ENCODE data around the gene CRHR1.

Gene CRHR1

DNA sequence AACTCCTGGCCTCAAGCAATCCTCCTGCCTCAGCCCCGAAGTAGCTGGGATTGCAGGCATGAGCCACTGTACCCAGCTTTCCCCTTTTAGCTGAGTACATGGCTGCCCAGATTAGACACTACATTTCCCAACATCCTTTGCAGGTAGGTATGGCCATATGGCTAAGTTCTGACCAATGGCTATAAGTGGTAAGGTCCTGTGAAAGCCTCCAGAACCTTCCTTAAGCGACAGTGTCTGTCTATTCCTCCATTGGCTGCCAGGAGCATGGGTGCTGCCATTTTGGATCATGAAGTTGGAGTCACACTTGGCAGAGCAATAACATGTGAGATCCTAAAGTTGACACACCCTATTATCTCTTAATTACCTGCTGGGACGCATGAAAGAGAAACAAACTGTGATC, 24.4 kb upstream of the CRHR1 start:
- no peak for DNase-seq

DNA sequence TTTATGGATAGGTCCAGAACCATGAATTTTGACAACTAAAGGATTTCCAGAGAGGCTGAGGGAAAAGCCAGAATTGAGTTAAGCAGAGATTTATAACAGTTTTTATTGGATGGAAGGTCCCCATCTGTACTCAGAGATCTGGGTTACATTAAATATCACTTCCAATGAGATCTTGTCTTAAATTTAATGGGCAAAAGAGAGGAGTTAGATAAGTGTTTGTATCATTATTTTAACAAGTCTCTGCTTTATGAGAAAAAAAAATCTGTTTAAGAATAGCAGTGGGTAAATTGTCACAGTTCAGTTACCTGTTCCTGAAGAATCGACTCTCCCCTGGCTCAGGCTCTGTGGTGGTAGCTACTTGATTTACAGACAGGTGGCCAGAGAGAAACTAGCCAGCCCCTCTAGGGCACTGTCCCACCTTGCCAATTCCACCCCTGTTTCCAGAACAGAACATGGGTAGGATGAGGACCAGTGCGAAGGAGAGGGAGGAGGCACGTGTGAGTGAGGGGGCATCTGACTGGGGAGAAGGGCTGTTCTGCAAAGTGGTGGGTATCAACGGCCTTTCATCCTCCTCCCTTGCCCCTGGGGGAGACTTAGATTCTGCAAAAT, 22.1 kb upstream of the CRHR1 start:
- no peak for DNase-seq

DNA sequence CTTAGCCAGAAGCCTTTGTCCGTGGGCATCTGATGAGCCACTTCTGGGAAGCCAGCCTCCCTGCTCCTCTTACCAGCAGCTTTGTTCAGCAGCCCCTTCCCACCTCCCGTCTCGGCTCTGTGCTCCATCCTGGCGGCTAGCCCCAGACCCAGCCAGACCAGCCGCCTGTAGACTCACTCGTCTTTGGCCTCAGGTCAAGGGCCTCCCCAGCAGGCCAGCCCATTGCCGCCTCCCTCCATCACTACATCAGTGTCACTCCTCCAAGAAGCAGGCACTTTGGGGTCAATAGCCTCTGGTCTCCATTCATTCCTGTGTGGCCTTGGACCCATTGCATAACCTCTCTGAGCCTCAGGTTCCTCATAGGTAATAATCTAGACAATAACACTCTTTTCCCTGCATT, 20.9 kb upstream of the CRHR1 start:
- no peak for DNase-seq

GRCh38 chr17:45764479-45764878, 19.6 kb upstream of the CRHR1 start:
- DNase-seq = no peak

GRCh38 chr17:45768000-45768399, 16.1 kb upstream of the CRHR1 start:
- no peak for DNase-seq

DNA sequence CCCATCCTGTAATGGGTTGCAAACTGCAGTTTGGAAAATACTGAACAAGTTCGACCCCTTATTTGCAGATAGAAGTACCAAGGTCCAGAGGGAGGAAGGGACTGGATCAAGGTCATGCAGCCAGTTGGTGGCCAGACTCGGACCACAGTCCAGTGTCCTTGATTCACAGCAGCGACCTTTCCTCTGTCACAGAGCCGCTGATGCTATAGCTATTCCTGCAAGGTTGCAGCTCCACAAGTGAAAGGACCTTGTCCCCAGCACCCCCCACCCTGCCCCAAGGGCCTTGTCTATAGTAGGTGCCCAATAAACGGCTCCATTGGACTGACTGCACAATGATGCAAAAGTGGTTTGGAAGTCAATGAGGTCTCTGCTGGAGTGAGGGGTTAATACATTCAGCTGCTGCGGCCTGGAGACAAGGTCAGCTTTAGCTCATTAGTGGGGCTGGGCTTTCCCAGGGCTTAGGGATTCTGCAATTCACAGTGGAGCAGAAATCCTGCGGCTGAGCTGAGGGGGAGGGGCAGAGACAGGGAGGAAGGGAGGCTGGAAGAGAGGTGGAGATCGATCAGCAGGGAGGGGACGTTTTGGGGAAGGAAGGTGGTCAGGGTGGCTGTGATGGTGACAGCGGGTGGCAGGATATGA, 13.4 kb upstream of the CRHR1 start:
- DNase-seq = no peak

GRCh38 chr17:45771271-45771959, 12.7 kb upstream of the CRHR1 start:
- DNase-seq = no peak

DNA sequence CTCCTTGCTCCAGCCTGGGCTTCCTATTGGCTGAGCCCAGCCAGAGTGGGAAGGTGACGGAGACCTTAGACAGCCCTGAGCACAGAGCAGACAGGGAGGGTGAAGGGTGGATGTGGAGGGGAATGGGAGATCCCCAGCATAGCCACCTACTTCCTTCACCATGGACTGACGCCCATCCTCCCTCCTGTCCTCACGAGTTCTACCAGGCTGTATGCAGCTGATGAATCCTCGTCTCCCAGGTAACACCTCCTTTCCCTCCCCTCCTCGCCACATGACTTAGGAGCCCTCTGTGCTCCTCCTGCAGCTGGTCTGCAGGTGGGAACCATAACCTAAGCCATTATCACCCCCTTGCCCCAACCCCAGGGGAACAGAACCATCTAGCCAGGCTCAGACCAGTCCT, 9.0 kb upstream of the CRHR1 start:
- DNase-seq = no peak

- no peak for DNase-seq
These were observed 8.5 kb upstream of the CRHR1 start for GRCh38 chr17:45775576-45776011.

DNA sequence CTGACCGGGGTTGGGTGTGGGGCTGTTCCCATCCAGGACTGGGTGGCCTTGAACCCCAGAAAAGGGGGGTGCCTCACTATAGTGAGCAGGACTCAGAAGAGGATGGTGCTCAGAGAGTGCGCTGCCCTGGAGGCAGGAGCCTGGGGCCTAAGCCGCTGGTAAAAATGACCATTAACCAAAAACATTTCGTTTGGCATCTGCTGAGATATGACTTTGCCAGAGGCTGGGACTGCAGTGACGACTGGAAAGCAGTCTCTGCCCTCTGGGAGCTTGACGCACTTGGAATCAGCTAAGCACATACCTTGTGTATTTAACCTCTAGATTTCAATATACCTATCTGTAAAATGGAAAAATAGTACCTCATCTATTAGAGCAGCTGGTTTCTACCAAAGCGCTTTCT, 7.2 kb upstream of the CRHR1 start:
- no peak for DNase-seq

DNA sequence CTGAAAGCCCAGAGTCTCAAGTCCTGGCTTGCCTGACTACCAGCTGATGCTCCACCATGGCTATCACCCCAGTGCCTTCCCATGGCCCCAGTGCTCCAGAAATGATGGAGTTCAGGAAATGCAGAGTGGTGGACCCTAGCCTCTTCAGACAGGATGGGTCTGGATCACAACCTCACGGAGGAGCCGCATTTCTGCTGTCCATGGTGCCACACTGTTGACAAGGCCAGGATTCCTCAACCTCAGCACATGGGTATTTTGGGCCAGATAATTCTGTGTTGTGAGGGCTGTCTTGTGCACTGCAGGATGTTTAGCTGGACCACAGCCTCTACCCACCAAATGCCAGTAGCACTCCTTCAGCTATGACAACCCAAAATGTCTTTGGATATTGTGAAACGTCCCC, 6.7 kb upstream of the CRHR1 start:
- DNase-seq = no peak

DNA sequence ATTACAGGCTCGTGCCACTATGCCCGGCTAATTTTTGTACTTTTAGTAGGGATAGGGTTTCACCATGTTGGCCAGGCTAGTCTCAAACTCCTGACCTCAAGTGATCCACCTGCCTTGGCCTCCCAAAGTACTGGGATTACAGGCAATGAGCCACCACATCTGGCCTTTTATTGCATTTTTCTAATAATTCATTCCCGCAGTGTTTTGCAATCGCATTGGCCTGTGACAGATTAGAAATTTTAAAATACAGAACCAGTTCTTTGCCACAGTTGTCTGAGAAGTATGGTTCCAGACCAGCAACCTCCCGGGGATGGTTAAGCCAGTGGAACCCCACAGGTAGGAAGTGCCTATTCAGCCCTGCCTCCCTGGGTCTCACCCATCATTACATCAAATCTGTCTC, 3.2 kb upstream of the CRHR1 start:
- DNase-seq = no peak

DNA sequence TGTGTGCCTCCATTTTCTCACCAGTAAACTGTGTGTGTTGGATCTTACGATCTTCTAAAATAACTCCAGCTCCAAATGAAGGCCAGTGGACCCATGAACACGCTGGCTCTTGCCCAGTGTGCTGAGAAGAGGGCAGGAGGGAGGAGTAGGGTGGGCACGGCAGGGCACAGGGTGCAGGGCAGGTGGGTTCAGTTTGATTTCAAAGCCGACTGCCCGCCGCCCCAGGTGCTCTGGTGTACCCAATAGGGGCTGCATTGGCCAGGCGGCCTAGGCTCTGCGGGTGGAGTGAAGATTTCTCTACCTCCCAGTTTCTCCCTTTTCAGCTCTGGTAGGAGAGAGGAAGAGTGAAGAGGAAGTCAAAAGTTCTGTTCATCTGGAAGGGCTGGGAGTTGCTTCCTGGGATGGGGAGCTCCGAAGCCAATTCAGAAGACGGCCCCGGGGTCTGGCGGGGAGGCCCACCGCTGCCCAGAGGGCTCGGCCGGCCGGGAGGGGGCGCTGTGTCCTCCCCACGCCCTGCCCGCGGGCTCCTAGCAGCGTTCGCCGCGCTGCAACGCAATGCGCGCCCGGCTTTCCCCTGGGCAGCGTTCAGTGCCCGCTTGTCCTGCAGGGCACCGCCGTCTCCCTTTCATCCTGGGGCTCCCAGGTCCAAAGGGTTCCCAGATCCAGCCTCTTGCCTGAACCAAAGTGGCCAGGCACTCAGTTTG, 1.1 kb upstream of the CRHR1 start:
- DNase-seq = no peak

GRCh38 chr17:45783593-45784292, 377 bp upstream of the CRHR1 start:
- DNase-seq = no peak

DNA sequence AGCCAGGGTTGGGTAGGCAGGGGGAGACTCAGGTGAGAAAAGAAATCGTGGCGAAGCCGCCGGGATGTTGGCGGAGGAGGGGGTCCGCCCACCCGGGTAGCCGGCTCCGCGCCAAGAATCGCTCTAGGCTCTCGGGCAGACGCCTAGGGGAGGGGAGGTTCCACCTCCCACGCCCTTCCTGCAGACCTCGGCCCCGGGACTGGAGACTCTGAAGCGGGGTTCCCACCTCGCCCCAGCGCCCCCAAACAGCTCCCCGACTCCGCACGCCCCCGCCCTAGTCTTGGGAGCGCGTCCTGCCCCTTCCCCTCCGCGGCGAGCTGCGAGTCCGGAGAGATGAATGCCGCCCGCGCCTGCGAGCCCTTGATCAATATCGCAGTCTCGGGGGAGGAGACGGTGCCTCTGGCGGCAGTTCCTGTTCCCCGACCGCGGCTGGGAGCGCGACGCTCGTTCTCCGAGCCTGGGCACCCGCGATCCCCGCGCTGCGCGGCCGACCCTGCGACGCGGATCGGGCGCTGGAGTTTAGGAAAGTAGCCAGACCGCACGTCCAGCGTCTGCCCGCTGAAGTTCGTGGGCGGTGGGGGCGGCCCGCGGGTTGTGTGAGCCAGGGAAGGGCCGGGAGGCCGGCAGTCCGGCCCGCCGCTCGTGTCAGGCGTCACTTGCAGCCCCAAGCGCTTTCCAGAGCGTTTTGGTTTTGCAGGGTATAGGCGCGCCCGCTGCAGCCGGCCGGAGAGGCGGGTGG, 790 bp downstream of the CRHR1 start:
- peak in 1 of 2 donors; percentile 20 for DNase-seq

DNA sequence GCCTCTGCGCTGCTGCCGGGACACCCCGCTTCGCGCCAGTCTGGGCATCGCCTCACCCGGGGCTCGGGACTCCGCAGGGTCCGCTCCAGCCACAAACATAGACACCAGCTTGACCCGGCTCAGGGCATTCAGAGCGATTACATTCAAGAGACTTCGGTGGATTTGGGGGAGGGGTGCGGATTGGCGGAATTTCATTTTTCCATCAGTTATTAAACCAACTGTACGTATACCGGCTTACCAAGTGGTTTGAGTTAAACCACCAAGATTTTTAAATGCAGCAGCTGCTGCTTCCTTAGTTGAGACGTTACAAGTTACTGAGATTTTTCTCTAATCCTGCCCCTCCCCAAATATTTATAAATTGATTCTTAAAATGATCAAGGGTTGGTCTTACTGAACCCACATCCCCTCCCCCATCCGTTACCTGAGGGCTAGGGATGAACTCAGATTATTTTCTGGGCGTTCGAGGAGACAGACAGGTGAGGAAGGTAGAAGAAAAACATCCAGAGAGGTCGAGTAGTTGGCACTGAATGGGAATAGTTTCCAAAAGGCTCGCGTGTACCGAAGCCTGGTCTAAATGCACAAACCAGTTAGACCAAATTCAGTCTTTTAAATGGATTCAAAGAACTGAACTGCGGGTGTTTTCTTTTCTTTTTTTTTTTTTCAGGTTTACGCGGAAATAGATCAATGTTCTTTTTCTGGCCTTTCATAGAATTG, 1.5 kb downstream of the CRHR1 start:
- DNase-seq = no peak

GRCh38 chr17:45786349-45786748, 2.2 kb downstream of the CRHR1 start:
- DNase-seq = no peak

GRCh38 chr17:45787044-45787443, 2.9 kb downstream of the CRHR1 start:
- no peak for DNase-seq

GRCh38 chr17:45787656-45788055, 3.5 kb downstream of the CRHR1 start:
- DNase-seq = no peak

DNA sequence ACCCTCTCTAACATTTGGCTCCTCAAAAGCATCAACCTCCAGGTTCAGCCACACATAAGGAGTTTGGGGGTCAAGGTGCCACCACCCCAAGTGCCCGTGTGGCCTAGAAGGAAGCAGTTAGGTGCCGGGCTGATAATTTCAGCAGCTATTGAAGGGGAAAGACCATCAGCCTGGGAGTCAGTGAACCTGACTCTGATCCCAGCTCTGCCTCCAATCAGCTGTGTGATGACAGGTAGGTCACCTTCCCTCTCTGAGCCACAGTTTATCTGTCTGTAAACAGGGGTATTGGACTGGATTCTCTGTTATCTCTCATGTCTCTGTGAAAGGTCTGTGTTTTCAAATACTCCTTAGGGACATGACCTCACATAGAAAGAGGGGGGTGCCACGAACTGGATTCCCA, 3.9 kb downstream of the CRHR1 start:
- DNase-seq = no peak

GRCh38 chr17:45789874-45790273, 5.8 kb downstream of the CRHR1 start:
- DNase-seq = no peak
